ENCODE results near the gene REEP3.

DNA sequence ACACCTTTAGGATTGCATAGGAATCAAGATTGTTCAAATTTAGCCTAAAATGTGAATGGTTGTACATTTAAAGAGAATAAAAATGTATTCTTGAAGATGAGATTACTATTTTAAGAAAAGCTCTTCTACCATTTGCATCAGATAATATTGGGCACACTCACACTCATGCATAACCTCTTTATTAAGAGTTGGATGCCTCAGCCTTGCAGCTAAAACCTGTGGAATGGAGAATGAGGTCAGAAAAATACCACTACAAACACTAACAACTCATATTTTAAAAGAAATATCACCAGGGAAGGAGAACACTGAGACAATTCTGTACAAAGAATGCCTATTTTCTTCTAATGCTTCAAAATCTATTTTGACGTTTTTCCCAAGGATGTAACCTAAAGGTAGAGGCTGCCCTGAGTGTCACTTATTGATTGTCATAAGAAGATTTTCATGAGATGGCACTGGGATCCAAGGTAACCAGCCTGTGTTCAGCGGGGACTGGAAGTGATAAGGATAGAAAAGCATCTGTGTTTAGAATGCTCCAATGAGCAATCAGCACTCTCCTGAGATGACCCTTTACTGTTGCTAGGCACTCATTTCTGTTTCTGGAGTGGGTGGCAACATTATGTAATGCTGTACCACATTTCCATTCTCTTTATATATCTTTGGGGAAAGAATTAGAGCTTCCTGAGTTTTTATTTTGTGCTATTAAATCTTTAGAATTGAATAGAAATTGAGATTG is 26.6 kb downstream of the REEP3 start:
- TF ChIP-seq TAF1 (IDR thresholded peaks at IDR 0.05; ENCODE audit: low read depth) (no peak), EZH2 (IDR thresholded peaks at IDR 0.05; ENCODE audit: borderline replicate concordance, insufficient read depth, low read length, poor library complexity, severe bottlenecking) (no peak), SMC3 (conservative IDR thresholded peaks at IDR 0.05; ENCODE audit: poor library complexity) (no peak), MXI1 (conservative IDR thresholded peaks at IDR 0.05; ENCODE audit: poor library complexity, severe bottlenecking) (no peak)
- TF ChIP-seq, protein P1, sequence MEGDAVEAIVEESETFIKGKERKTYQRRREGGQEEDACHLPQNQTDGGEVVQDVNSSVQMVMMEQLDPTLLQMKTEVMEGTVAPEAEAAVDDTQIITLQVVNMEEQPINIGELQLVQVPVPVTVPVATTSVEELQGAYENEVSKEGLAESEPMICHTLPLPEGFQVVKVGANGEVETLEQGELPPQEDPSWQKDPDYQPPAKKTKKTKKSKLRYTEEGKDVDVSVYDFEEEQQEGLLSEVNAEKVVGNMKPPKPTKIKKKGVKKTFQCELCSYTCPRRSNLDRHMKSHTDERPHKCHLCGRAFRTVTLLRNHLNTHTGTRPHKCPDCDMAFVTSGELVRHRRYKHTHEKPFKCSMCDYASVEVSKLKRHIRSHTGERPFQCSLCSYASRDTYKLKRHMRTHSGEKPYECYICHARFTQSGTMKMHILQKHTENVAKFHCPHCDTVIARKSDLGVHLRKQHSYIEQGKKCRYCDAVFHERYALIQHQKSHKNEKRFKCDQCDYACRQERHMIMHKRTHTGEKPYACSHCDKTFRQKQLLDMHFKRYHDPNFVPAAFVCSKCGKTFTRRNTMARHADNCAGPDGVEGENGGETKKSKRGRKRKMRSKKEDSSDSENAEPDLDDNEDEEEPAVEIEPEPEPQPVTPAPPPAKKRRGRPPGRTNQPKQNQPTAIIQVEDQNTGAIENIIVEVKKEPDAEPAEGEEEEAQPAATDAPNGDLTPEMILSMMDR (IDR thresholded peaks at IDR 0.05; ENCODE audit: poor library complexity, severe bottlenecking): no peak
